Common myeloid progenitor, CD34-positive (primary cell): ENCODE data around the gene WDR70.

Experiments
- CTCF ChIA-PET: fragments of 350-600 bp; sonication (Branson Sonifier 250); formaldehyde crosslinking; loops from one replicate; lab custom pipeline; 2021; ENCODE audit warnings: antibody characterized with exemption; lab: Charles Lee
- POLR2A ChIA-PET: fragments of 350-600 bp; sonication (Branson Sonifier 250); formaldehyde crosslinking; loops from one replicate; lab custom pipeline; 2021; ENCODE audit warnings: antibody characterized with exemption; lab: Charles Lee
- DNase-seq, 3 donors: peaks; one replicate each; pipeline versions ENCODE4 v3.0.0 to v3.0.0-alpha.2; 2013
- H3K27ac ChIP-seq, 2 experiments: 1 replicate in 1 of 2; 2 replicates in 1 of 2; pipeline ENCODE4 v1.7.0; 2013; ENCODE audit warnings: inconsistent platforms in 2 of 2, low read length in 2 of 2, mild to moderate bottlenecking in 2 of 2, low read depth in 1 of 2, moderate library complexity in 1 of 2; ENCODE audit not compliant: severe bottlenecking in 2 of 2, insufficient read depth in 1 of 2, poor library complexity in 1 of 2
- H3K27me3 ChIP-seq, 5 experiments: replicated peaks in 2 of 5; 1 replicate in 3 of 5; 2 replicates in 2 of 5; pipeline versions ENCODE4 v1.6.1 to v1.7.0; 2013; ENCODE audit warnings: low read length in 4 of 5, mild to moderate bottlenecking in 2 of 5, moderate library complexity in 2 of 5, inconsistent platforms in 1 of 5; ENCODE audit not compliant: insufficient read depth in 5 of 5, control insufficient read depth in 4 of 5
- H3K36me3 ChIP-seq, 4 experiments: 1 replicate in 2 of 4; 2 replicates in 2 of 4; pipeline versions ENCODE4 v1.6.1 to v1.7.0; 2013; ENCODE audit warnings: low read length in 3 of 4, control low read depth in 1 of 4, mild to moderate bottlenecking in 1 of 4; ENCODE audit not compliant: control insufficient read depth in 4 of 4, insufficient read depth in 4 of 4
- H3K4me1 ChIP-seq, 4 experiments: 1 replicate in 3 of 4; 2 replicates in 1 of 4; pipeline versions ENCODE4 v1.6.1 to v1.7.1; 2013; ENCODE audit warnings: low read length in 3 of 4, mild to moderate bottlenecking in 3 of 4, control low read depth in 1 of 4, inconsistent platforms in 1 of 4, moderate library complexity in 1 of 4; ENCODE audit not compliant: control insufficient read depth in 4 of 4, insufficient read depth in 4 of 4; ENCODE audit errors: control extremely low read depth in 1 of 4
- H3K4me3 ChIP-seq, 7 experiments: 1 replicate in 4 of 7; 2 replicates in 3 of 7; pipeline versions ENCODE4 v1.5.1 to v1.7.0; 2013; ENCODE audit warnings: mild to moderate bottlenecking in 7 of 7, low read length in 6 of 7, moderate library complexity in 6 of 7, inconsistent platforms in 2 of 7, low read depth in 2 of 7, control low read depth in 1 of 7; ENCODE audit not compliant: insufficient read depth in 4 of 7, control insufficient read depth in 1 of 7; ENCODE audit errors: extremely low read depth in 1 of 7
- H3K9me3 ChIP-seq, 5 experiments: 1 replicate in 4 of 5; 2 replicates in 1 of 5; pipeline versions ENCODE4 v1.6.1 to v1.7.1; 2013; ENCODE audit warnings: low read length in 4 of 5, mild to moderate bottlenecking in 2 of 5, inconsistent platforms in 1 of 5, low read depth in 1 of 5, moderate library complexity in 1 of 5; ENCODE audit not compliant: control insufficient read depth in 4 of 5, insufficient read depth in 2 of 5; ENCODE audit errors: control extremely low read depth in 1 of 5
- WGBS: methylation state at CpG from one replicate; pipeline ENCODE4 v1.1.5; 2013; ENCODE audit not compliant: insufficient coverage; 5-methylcytosine and 5-hydroxymethylcytosine counted together

Gene WDR70

GRCh38 chr5:37552161-37552560 lies 173.0 kb downstream of the WDR70 start:
- peak overlapping the region in 4 of 7 experiments; percentile 6 to 50 (median 40) for H3K4me3 ChIP-seq
- peak overlapping the region in 1 of 2 experiments; percentile 69 for H3K27ac ChIP-seq
- ChIA-PET POLR2A (no interaction called here), CTCF (interaction anchor here (3.1 kb wide), 1 partner anchor 7 kb away, joined by 11 read pairs; no protein-coding TSS in a partner anchor)
- H3K4me1 ChIP-seq: peaks cover 10 to 28% (median 26%) of the 10 kb centered on the region in 4 experiments
- no peaks in the 10 kb centered on the region for H3K27me3 ChIP-seq
- 90% methylated on average over 2 of the region's 3 CpGs for WGBS
- peaks cover 0 to 3% (median 0%) of the 10 kb centered on the region in 4 experiments for H3K36me3 ChIP-seq
- no peak for DNase-seq
- peaks cover 0 to 7% (median 1%) of the 10 kb centered on the region in 5 experiments for H3K9me3 ChIP-seq

- Histone ChIP-seq H3K4me1 (peaks cover 10 to 28% (median 26%) of the 10 kb centered on the region in 4 experiments), H3K9me3 (peaks cover 0 to 7% (median 1%) of the 10 kb centered on the region in 5 experiments), H3K36me3 (peaks cover 0 to 3% (median 0%) of the 10 kb centered on the region in 4 experiments), H3K27me3 (no peaks in the 10 kb centered on the region), H3K27ac (peak overlapping the region; percentile 62 to 69), H3K4me3 (peak overlapping the region in 6 of 7 experiments; percentile 5 to 58 (median 41))
- ChIA-PET POLR2A (interaction anchor here (0.5 to 1.0 kb wide), 2 partner anchors 23 to 158 kb away, joined by 3 read pairs; no protein-coding TSS in a partner anchor), CTCF (interaction anchor here (1.3 to 3.1 kb wide), 5 partner anchors 8 to 58 kb away, joined by 3 to 11 read pairs (median 6); no protein-coding TSS in a partner anchor)
- DNase-seq: peak; percentile 96 to 100 (median 99)
- WGBS: 11% methylated on average over 3 of the region's 9 CpGs
These were observed 173.9 kb downstream of the WDR70 start for GRCh38 chr5:37552770-37553719.

- CTCF ChIA-PET: interaction anchor here (0.7 to 3.1 kb wide), 9 partner anchors 9 to 111 kb away, joined by 3 to 11 read pairs (median 4); no protein-coding TSS in a partner anchor
- POLR2A ChIA-PET: interaction anchor here (0.5 to 0.7 kb wide), 2 partner anchors 158 to 1525 kb away, joined by 3 read pairs; no protein-coding TSS in a partner anchor
- WGBS: 100% methylated on average over 1 of the region's 2 CpGs
These were observed 174.7 kb downstream of the WDR70 start for GRCh38 chr5:37553720-37554404.

GRCh38 chr5:37554405-37554739 lies 175.3 kb downstream of the WDR70 start:
- Histone ChIP-seq H3K4me1 (peaks cover 10 to 28% (median 26%) of the 10 kb centered on the region in 4 experiments), H3K9me3 (peaks cover 0 to 7% (median 1%) of the 10 kb centered on the region in 5 experiments), H3K4me3 (peak overlapping the region in 1 of 7 experiments; percentile 46), H3K27me3 (no peaks in the 10 kb centered on the region), H3K27ac (no peak overlapping the region), H3K36me3 (peaks cover 0 to 3% (median 0%) of the 10 kb centered on the region in 4 experiments)
- ChIA-PET POLR2A (interaction anchor here (0.7 kb wide), 1 partner anchor 1524 kb away, joined by 3 read pairs; no protein-coding TSS in a partner anchor), CTCF (interaction anchor here (0.7 to 3.1 kb wide), 9 partner anchors 9 to 141 kb away, joined by 3 to 11 read pairs (median 4); no protein-coding TSS in a partner anchor)
- no peak for DNase-seq
- WGBS: 75% methylated on average over 2 of the region's 2 CpGs

More at GRCh38 chr5:37553720-37554404, 174.7 kb downstream of the WDR70 start:
- Histone ChIP-seq H3K9me3 (peaks cover 0 to 7% (median 1%) of the 10 kb centered on the region in 5 experiments), H3K27me3 (no peaks in the 10 kb centered on the region), H3K4me1 (peaks cover 10 to 28% (median 26%) of the 10 kb centered on the region in 4 experiments), H3K36me3 (peaks cover 0 to 3% (median 0%) of the 10 kb centered on the region in 4 experiments), H3K4me3 (peak overlapping the region in 3 of 7 experiments; percentile 29 to 46 (median 33)), H3K27ac (peak overlapping the region in 1 of 2 experiments; percentile 36)
- peak in 2 of 3 donors; percentile 33 to 46 for DNase-seq

GRCh38 chr5:37554938-37555337 lies 175.8 kb downstream of the WDR70 start:
- Histone ChIP-seq H3K4me3 (no peak overlapping the region), H3K9me3 (peaks cover 0 to 4% (median 0%) of the 10 kb centered on the region in 5 experiments), H3K27ac (no peak overlapping the region), H3K36me3 (peaks cover 0 to 3% (median 0%) of the 10 kb centered on the region in 4 experiments), H3K27me3 (no peaks in the 10 kb centered on the region), H3K4me1 (peaks cover 10 to 28% (median 26%) of the 10 kb centered on the region in 4 experiments)
- ChIA-PET POLR2A (interaction anchor here (0.7 kb wide), 1 partner anchor 1523 kb away, joined by 3 read pairs; no protein-coding TSS in a partner anchor), CTCF (interaction anchor here (0.7 to 3.1 kb wide), 7 partner anchors 9 to 141 kb away, joined by 3 to 11 read pairs (median 5); no protein-coding TSS in a partner anchor)
- DNase-seq: peak in 1 of 3 donors; percentile 28
- WGBS: no CpG with 5 or more reads among the region's 1 CpG

- peaks cover 0 to 3% (median 0%) of the 10 kb centered on the region in 5 experiments for H3K9me3 ChIP-seq
- H3K36me3 ChIP-seq: no peaks in the 10 kb centered on the region
- ChIA-PET POLR2A (no interaction called here), CTCF (interaction anchor here (0.6 kb wide), 2 partner anchors 277 to 1490 kb away, joined by 3 read pairs; no protein-coding TSS in a partner anchor)
- no CpG with 5 or more reads among the region's 2 CpGs for WGBS
- no peak for DNase-seq
- no peaks in the 10 kb centered on the region for H3K27me3 ChIP-seq
- H3K4me3 ChIP-seq: no peak overlapping the region
- peaks cover 2 to 23% (median 18%) of the 10 kb centered on the region in 4 experiments for H3K4me1 ChIP-seq
- no peak overlapping the region for H3K27ac ChIP-seq
These were observed 178.7 kb downstream of the WDR70 start for GRCh38 chr5:37557734-37558293.
